GM10847 (cell line): ENCODE data around the gene BMP2.

Experiments used
- POLR2A ChIP-seq: IDR thresholded peaks from 2 replicates; pipeline ENCODE4 v1.6.1; 2011; ENCODE audit not compliant: insufficient read length; ENCODE audit errors: extremely low read depth

The BMP2 gene

GRCh38 chr20:6767536-6768227 is at the start of gene BMP2:
TSS of gene BMP2 (plus strand) at chr20:6767686. CDS start at chr20:6770127, 2,441 bp downstream.
- no peak for TF ChIP-seq POLR2A

- no peak for TF ChIP-seq POLR2A
Measured at GRCh38 chr20:6718662-6719368, 48.7 kb upstream of the BMP2 start.

GRCh38 chr20:6719369-6719721 is 48.1 kb upstream of the BMP2 start:
- no peak for TF ChIP-seq POLR2A

GRCh38 chr20:6726761-6727160 is 40.7 kb upstream of the BMP2 start:
- no peak for TF ChIP-seq POLR2A

DNA sequence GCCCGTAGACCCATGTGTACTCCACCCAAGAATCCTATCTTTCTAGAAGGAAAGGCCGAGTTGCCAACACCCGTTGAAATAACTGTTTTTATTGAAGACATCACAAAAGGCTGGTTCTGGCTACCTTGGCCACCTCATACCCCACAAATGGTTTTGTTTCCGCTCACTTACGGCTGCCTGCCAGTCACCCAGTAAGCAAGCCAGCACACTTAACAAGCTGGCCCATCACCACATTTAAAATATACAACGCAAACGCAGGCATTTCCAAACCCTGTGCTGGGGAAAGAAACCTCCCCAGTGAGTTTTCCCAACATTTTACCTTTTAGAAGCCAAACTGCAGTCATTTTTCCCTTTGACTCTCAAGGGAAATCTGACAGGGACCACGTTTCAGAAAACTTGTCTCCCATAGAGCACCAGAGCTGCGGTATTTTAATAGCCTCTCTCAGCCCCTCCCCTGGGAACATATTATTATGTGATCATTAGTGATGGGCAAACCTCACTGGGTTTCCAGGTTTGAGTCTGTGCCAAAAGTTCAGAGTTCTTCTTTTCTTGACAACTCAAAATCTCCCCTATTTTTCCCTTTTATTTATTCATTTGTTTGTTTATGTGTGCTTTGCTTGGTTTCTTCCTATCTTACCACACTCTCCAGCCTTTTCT is 36.7 kb upstream of the BMP2 start:
- no peak for TF ChIP-seq POLR2A

GRCh38 chr20:6732001-6732447 is 35.5 kb upstream of the BMP2 start:
- no peak for TF ChIP-seq POLR2A

- no peak for TF ChIP-seq POLR2A
Measured at GRCh38 chr20:6732851-6733250, 34.6 kb upstream of the BMP2 start.

- no peak for TF ChIP-seq POLR2A
Measured at GRCh38 chr20:6733965-6734364, 33.5 kb upstream of the BMP2 start.

GRCh38 chr20:6735942-6736845 is 31.3 kb upstream of the BMP2 start:
- TF ChIP-seq POLR2A: no peak

- TF ChIP-seq POLR2A: no peak
Measured at GRCh38 chr20:6739406-6739805, 28.1 kb upstream of the BMP2 start.

DNA sequence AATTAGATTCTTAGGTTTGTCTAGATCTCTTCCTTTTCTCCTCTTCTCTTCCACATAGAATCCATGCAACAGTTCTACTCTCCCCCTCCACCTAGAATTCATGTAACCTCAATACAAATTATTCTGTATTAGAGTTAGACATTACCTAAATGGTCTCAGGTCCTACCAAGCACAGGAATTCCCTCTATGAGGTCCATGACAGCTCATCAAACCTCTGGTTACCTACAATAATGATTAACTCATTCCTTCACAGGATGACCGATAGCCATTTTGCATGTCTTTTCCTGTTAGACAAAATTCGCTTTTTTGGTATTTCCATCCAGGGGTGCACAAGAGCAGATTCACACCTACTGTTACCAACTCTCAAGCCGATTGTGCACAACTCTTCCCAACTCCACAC is 27.4 kb upstream of the BMP2 start:
- no peak for TF ChIP-seq POLR2A

DNA sequence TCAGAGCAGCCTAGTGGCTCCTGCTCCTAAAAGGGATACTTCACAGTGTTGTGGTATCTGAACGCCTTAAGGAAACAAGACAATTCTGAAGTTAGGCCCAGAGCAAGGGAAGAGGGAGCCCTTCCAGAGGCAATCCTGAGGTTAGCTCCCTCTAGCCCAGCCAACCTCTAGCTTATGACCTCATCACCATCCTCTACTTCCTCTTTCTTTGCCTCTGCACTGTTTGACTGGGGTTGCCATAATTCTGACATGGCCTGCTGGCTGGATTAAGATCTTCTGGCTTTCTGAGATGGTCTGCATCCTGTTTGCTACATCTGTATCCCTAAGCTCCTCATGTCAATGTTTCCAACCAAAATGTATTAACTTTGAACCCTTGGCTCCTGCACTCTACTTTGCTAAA is 23.3 kb upstream of the BMP2 start:
- no peak for TF ChIP-seq POLR2A

DNA sequence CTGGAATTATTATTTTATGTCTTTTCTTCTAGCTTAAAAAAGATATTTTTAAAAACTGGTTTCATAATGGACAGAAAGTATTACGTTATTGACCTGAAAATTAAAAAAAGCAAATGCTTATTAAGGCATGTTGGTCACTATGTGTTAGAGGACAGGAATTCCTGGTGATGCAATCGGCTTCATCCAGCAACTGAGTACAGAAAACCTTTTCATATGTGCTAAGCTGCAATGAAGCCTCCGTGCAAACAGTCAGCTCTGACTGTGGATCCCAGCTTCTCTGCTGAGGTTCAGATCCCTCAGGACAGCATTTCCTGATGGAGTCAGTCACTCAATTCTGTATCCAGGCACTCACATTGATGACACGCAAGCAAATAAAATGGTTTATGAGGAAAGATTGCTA is 22.7 kb upstream of the BMP2 start:
- TF ChIP-seq POLR2A: no peak

DNA sequence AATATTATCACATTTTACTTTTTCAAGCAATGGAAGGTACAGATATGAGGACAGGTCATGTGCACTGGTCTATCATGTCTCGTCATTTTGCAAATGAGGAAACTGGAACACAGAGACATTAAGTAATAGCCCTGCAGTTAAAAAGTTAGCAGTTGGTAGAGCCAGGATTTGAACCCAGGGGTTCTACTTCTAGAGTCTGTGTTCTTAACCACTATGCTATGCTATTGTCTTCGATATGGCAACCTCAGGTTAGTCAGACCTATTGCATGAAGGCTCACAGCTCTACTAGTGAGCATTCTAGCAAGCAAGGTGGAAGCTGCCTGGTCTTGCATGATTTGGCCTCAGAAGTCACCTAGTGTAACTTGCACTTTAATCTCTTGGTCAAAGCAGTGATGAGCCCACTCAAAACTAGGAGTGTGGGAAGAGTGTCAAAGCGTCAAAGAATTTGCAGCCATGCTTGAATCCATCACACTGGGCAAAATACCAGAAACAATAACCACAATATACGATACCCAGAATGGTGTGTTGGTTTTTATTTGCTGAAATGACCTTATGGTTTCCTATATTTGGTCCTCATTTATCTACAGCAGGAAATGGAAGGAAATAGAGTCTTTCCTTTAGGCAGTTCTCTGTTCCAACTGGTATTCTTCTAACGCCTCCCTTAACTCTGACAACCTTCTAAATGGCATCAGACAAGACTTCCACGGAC is 20.4 kb upstream of the BMP2 start:
- TF ChIP-seq POLR2A: no peak

- TF ChIP-seq POLR2A: no peak
Measured at GRCh38 chr20:6750438-6750837, 17.0 kb upstream of the BMP2 start.
